SK-N-SH treated with all-trans-retinoic acid at 6 μM for 48 hours (cell line): ENCODE data around the gene APOF.

ENCODE experiments used
- CSRNP3 ChIP-seq: fragments of 250-450 bp; sonication (Bioruptor Pico); IDR thresholded peaks from 2 replicates; pipeline ENCODE4 v1.5.1; 2021; ENCODE audit warnings: mild to moderate bottlenecking, moderate library complexity
- ESRRG ChIP-seq: fragments of 250-450 bp; sonication (Bioruptor Pico); IDR thresholded peaks from 2 replicates; pipeline ENCODE4 v1.6.1; 2021; ENCODE audit warnings: mild to moderate bottlenecking
- GLIS3 ChIP-seq: fragments of 250-450 bp; sonication (Bioruptor Pico); IDR thresholded peaks from 2 replicates; pipeline ENCODE4 v1.5.0; 2020; ENCODE audit warnings: mild to moderate bottlenecking, moderate library complexity
- PATZ1 ChIP-seq: fragments of 250-450 bp; sonication (Bioruptor Pico); IDR thresholded peaks from 2 replicates; pipeline ENCODE4 v1.8.0; 2020; ENCODE audit warnings: mild to moderate bottlenecking, moderate library complexity, borderline replicate concordance
- ZC3H10 ChIP-seq: fragments of 250-450 bp; sonication (Bioruptor Pico); IDR thresholded peaks from 2 replicates; pipeline ENCODE4 v1.5.1; 2021; ENCODE audit warnings: mild to moderate bottlenecking, moderate library complexity
- ZFP30 ChIP-seq: fragments of 450-650 bp; formaldehyde crosslinking; IDR thresholded peaks from 2 replicates; pipeline ENCODE4 v1.5.0; 2022; ENCODE audit warnings: mild to moderate bottlenecking, moderate library complexity
- ZNF70 ChIP-seq: fragments of 450-650 bp; formaldehyde crosslinking; IDR thresholded peaks from 2 replicates; pipeline ENCODE4 v1.5.0; 2020; ENCODE audit warnings: mild to moderate bottlenecking, moderate library complexity

- TF ChIP-seq ZC3H10 (CRISPR knock-in tag) (no peak), ESRRG (CRISPR knock-in tag) (no peak), ZFP30 (CRISPR knock-in tag) (no peak), ZNF70 (CRISPR knock-in tag) (no peak), PATZ1 (CRISPR knock-in tag) (no peak), GLIS3 (CRISPR knock-in tag) (no peak), CSRNP3 (CRISPR knock-in tag) (no peak)
These were observed 12.3 kb upstream of the APOF start for GRCh38 chr12:56374726-56375597.
